Left lung (tissue), 10 donors: ENCODE data around the gene IGFBP4. TPM values are rescaled to one million over a fixed set of nuclear protein-coding genes. Genes with fewer than 3 reads are reported as not detected.
A peak's percentile ranks its signal among the peaks of the same experiment; 100 is the strongest.

Experiments
- ATAC-seq: fragments of 200-7000 bp; cut with Tn5 transposase; one replicate; pipeline ENCODE4 v1.9.1; 2020; ENCODE audit warnings: moderate library complexity
- DNase-seq, 4 donors: peaks; one replicate each; pipeline ENCODE4 v3.0.0-alpha.2; 2013 to 2020
- H3K27ac ChIP-seq, 2 donors: fragments of 200-600 bp; sonication (generic) in 1 of 2; one replicate each; pipeline versions ENCODE4 v1.5.0 to v1.8.0; 2020 to 2021
- H3K27me3 ChIP-seq, 2 donors: fragments of 200-600 bp; sonication (generic) in 1 of 2; one replicate each; pipeline versions ENCODE4 v1.5.0 to v1.8.0; 2020 to 2021
- H3K36me3 ChIP-seq, 2 donors: fragments of 200-600 bp; sonication (generic) in 1 of 2; one replicate each; pipeline versions ENCODE4 v1.5.0 to v1.8.0; 2020 to 2021
- H3K4me1 ChIP-seq, 2 donors: fragments of 200-600 bp; one replicate each; pipeline ENCODE4 v1.8.0; 2021
- H3K4me3 ChIP-seq, 2 donors: fragments of 200-600 bp; sonication (generic) in 1 of 2; one replicate each; pipeline versions ENCODE4 v1.5.0 to v1.8.0; 2020 to 2021; ENCODE audit warnings: mild to moderate bottlenecking in 1 of 2
- H3K9me3 ChIP-seq, 2 donors: fragments of 200-600 bp; sonication (generic) in 1 of 2; one replicate each; pipeline versions ENCODE4 v1.5.0 to v1.8.0; 2020 to 2021
- CTCF ChIP-seq, 2 donors: fragments of 200-600 bp; sonication (generic) in 1 of 2; IDR thresholded peaks; one replicate each; pipeline versions ENCODE4 v1.5.0 to v1.8.0; 2021; ENCODE audit warnings: antibody characterized with exemption in 2 of 2
- intact Hi-C, 2 donors: fragments of 100-400 bp; cut with DNase I; formaldehyde crosslinking; loops; one replicate each; pipeline versions ENCODE4 v1.11.2 to v1.14.2; 2022
- polyA plus RNA-seq, 6 donors: library from polyadenylated mRNA; unstranded; fragments of 120-200 nt; gene quantifications; one replicate each; pipeline ENCODE4 v1.2.1, GENCODE V29; 2013; ENCODE audit not compliant: insufficient read length in 6 of 6
- total RNA-seq, 2 donors: library from RNA; stranded (reverse); fragmentation: NEBNext Ultra II Directional; extraction: Animal tissue kit (Norgen Biotek cat#: 25700); gene quantifications; one replicate each; pipeline ENCODE4 v1.2.1, GENCODE V29; 2021
- donor health status: DM: no; HTN: yes; CAD: no.
- donor health status: DM: no; HTN: no; CAD: no.

IGFBP4 gene
- total and polyA plus RNA-seq, 8 donors: 207 to 407 (median 240) TPM

- no peaks in the 10 kb centered on the region for H3K9me3 ChIP-seq
- DNase-seq (no peak), ATAC-seq (no peak)
- H3K27me3 ChIP-seq: no peaks in the 10 kb centered on the region
- H3K4me3 ChIP-seq: no peak overlapping the region
- no peak overlapping the region for H3K27ac ChIP-seq
- H3K4me1 ChIP-seq: peaks cover 4 to 30% of the 10 kb centered on the region in 2 donors
- intact Hi-C loops: no loop called here
- TF ChIP-seq CTCF (IDR thresholded peaks at IDR 0.05): no peak
- no peaks in the 10 kb centered on the region for H3K36me3 ChIP-seq
These were observed 41.2 kb downstream of the IGFBP4 start for GRCh38 chr17:40484285-40484972.

- Histone ChIP-seq H3K4me3 (no peak overlapping the region), H3K27ac (peak overlapping the region in 1 of 2 donors; percentile 33), H3K27me3 (no peaks in the 10 kb centered on the region), H3K4me1 (peaks cover 6 to 31% of the 10 kb centered on the region in 2 donors), H3K9me3 (no peaks in the 10 kb centered on the region), H3K36me3 (no peaks in the 10 kb centered on the region)
- DNase-seq: no peak
- TF ChIP-seq CTCF (IDR thresholded peaks at IDR 0.05): no peak
- no peak for ATAC-seq
- intact Hi-C loops: no loop called here
These were observed 41.8 kb downstream of the IGFBP4 start for GRCh38 chr17:40484973-40485530.

GRCh38 chr17:40485851-40486521, 42.7 kb downstream of the IGFBP4 start:
- intact Hi-C loops: no loop called here
- DNase-seq: no peak

GRCh38 chr17:40486522-40487370, 43.5 kb downstream of the IGFBP4 start:
- no peaks in the 10 kb centered on the region for H3K36me3 ChIP-seq
- TF ChIP-seq CTCF (IDR thresholded peaks at IDR 0.05): no peak
- ATAC-seq (no peak), DNase-seq (no peak)
- no peaks in the 10 kb centered on the region for H3K9me3 ChIP-seq
- peak overlapping the region; percentile 15 to 70 for H3K27ac ChIP-seq
- intact Hi-C loops: no loop called here
- no peaks in the 10 kb centered on the region for H3K27me3 ChIP-seq
- H3K4me3 ChIP-seq: no peak overlapping the region
- H3K4me1 ChIP-seq: peaks cover 5 to 24% of the 10 kb centered on the region in 2 donors

More at GRCh38 chr17:40485851-40486521, 42.7 kb downstream of the IGFBP4 start:
- Histone ChIP-seq H3K4me1 (peaks cover 5 to 28% of the 10 kb centered on the region in 2 donors), H3K9me3 (no peaks in the 10 kb centered on the region), H3K27me3 (no peaks in the 10 kb centered on the region), H3K36me3 (no peaks in the 10 kb centered on the region), H3K4me3 (no peak overlapping the region), H3K27ac (peak overlapping the region; percentile 15 to 70)
- no peak for TF ChIP-seq CTCF (IDR thresholded peaks at IDR 0.05)
- peak; percentile 53 for ATAC-seq
